NT2/D1 (cell line): ENCODE measurements around the gene AJM1.

Source experiments
- SUZ12 ChIP-seq: IDR thresholded peaks from 2 replicates; pipeline ENCODE4 v1.6.1; 2011; ENCODE audit not compliant: insufficient read length, insufficient read depth; ENCODE audit errors: extremely low read depth
- YY1 ChIP-seq: IDR thresholded peaks from 2 replicates; pipeline ENCODE4 v1.6.1; 2011; ENCODE audit not compliant: insufficient read length, insufficient read depth
- ZNF274 ChIP-seq: IDR thresholded peaks from 2 replicates; pipeline ENCODE4 v1.6.1; 2011; ENCODE audit warnings: mild to moderate bottlenecking, low read depth, low read length

DNA sequence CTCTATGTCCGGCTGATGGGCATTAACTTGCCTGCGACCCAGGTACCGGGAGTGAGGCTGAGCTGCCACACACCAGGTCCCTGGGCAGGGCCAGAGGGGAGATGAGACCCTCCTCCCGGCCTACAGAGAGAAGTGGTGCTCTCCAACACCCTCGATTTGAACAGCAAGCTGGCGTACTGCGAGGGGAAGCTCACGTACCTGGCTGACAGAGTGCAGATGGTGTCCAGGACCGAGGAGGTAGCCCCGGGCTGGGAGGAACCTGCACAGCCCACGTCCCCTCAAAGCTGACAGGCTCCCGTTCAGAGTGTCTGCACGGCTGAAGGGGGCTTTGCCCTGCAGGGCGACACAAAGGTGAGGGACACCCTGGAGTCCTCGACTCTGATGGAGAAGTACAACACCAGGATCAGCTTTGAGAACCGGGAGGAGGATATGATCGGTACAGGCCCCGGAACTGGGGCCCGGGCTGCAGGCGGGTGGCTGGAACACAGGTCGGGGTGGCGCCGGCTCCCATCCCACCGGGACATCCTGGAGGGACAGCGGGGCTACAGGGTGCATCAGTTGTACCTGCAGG is 35.6 kb upstream of the AJM1 start:
- TF ChIP-seq SUZ12 (no peak), ZNF274 (no peak), YY1 (no peak)
